ENCODE measurements around the gene S100A3. TPM values are rescaled to one million over a fixed set of nuclear protein-coding genes. Genes with fewer than 3 reads are reported as not detected.

Gene S100A3
- polyA plus RNA-seq, 1 donor from 2014 or later: not detected

DNA sequence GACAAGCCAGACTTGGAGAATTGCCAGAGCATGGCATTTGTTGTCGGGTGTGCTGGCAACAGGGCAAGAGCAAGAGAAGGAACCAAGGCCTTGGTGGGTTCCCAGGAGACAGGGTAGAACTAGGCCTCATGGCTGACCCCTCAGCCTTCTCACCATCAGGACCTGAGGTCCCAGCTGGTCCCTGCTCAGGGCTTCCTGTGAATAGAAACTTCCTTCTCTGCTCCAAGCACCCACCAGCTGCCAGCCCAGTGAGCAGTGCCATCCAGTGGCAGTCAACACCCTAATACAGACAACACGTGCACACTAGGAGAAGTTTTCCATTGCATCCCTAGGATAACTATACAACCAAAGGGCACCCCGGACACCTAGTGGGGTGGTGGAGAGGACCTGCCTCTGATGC, 36.0 kb downstream of the S100A3 start:
- Histone ChIP-seq H4K20me1 (ENCODE audit: insufficient read depth) (no peaks in the 10 kb centered on the region), H3K4me3 (ENCODE audit: low read length) (no peak overlapping the region), H3K36me3 (ENCODE audit: insufficient read depth, low read length) (no peaks in the 10 kb centered on the region), H3K4me2 (ENCODE audit: low read length) (no peak overlapping the region), H3K27me3 (ENCODE audit: insufficient read depth, low read depth, low read length) (no peaks in the 10 kb centered on the region), H3K9me3 (ENCODE audit: low read length) (no peaks in the 10 kb centered on the region), H3K79me2 (replicated peaks; ENCODE audit: insufficient read depth, low read length) (no peaks in the 10 kb centered on the region), H2AFZ (ENCODE audit: low read depth, low read length) (no peak overlapping the region), H3K27ac (ENCODE audit: low read length) (no peak overlapping the region), H3F3A (ENCODE audit: insufficient read depth, low read length, poor library complexity, severe bottlenecking) (no peaks in the 10 kb centered on the region), H3K9ac (ENCODE audit: low read length) (no peak overlapping the region), H3K9me2 (ENCODE audit: insufficient read depth, low read length) (no peaks in the 10 kb centered on the region)
- TF ChIP-seq SMC3 (conservative IDR thresholded peaks at IDR 0.05; ENCODE audit: poor library complexity) (no peak), POLR2AphosphoS5 (IDR thresholded peaks at IDR 0.05) (no peak), EP300 (conservative IDR thresholded peaks at IDR 0.05; ENCODE audit: poor library complexity, severe bottlenecking) (no peak), TAF1 (IDR thresholded peaks at IDR 0.05; ENCODE audit: low read depth) (no peak), RAD21 (conservative IDR thresholded peaks at IDR 0.05) (no peak), EZH2 (IDR thresholded peaks at IDR 0.05; ENCODE audit: borderline replicate concordance, insufficient read depth, low read length, poor library complexity, severe bottlenecking) (no peak)
- TF ChIP-seq, protein P1, sequence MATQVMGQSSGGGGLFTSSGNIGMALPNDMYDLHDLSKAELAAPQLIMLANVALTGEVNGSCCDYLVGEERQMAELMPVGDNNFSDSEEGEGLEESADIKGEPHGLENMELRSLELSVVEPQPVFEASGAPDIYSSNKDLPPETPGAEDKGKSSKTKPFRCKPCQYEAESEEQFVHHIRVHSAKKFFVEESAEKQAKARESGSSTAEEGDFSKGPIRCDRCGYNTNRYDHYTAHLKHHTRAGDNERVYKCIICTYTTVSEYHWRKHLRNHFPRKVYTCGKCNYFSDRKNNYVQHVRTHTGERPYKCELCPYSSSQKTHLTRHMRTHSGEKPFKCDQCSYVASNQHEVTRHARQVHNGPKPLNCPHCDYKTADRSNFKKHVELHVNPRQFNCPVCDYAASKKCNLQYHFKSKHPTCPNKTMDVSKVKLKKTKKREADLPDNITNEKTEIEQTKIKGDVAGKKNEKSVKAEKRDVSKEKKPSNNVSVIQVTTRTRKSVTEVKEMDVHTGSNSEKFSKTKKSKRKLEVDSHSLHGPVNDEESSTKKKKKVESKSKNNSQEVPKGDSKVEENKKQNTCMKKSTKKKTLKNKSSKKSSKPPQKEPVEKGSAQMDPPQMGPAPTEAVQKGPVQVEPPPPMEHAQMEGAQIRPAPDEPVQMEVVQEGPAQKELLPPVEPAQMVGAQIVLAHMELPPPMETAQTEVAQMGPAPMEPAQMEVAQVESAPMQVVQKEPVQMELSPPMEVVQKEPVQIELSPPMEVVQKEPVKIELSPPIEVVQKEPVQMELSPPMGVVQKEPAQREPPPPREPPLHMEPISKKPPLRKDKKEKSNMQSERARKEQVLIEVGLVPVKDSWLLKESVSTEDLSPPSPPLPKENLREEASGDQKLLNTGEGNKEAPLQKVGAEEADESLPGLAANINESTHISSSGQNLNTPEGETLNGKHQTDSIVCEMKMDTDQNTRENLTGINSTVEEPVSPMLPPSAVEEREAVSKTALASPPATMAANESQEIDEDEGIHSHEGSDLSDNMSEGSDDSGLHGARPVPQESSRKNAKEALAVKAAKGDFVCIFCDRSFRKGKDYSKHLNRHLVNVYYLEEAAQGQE (IDR thresholded peaks at IDR 0.05; ENCODE audit: borderline replicate concordance): no peak
- TF ChIP-seq, protein P2, sequence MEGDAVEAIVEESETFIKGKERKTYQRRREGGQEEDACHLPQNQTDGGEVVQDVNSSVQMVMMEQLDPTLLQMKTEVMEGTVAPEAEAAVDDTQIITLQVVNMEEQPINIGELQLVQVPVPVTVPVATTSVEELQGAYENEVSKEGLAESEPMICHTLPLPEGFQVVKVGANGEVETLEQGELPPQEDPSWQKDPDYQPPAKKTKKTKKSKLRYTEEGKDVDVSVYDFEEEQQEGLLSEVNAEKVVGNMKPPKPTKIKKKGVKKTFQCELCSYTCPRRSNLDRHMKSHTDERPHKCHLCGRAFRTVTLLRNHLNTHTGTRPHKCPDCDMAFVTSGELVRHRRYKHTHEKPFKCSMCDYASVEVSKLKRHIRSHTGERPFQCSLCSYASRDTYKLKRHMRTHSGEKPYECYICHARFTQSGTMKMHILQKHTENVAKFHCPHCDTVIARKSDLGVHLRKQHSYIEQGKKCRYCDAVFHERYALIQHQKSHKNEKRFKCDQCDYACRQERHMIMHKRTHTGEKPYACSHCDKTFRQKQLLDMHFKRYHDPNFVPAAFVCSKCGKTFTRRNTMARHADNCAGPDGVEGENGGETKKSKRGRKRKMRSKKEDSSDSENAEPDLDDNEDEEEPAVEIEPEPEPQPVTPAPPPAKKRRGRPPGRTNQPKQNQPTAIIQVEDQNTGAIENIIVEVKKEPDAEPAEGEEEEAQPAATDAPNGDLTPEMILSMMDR (IDR thresholded peaks at IDR 0.05; ENCODE audit: poor library complexity, severe bottlenecking): no peak

DNA sequence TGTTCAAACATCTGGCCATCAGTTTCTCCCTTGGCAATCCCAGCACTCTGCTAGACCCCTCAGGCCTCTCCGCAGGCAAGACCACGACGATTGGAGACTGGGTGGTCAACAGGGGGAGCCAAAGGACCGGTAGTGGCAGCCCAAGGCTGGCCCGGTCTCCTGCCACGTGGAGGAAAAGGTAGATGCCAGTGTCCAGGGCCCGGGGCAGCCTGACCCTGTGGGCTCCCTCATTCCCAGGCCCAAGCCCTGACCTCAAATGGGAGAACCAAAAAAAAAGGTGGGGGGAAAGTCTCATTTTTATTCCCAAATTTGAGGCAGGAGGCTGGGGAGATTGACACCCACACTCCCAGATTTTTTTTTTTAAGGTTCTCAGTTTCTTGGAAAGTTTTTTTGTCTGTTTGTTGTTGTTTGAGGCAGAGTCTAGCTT, 38.1 kb downstream of the S100A3 start:
- Histone ChIP-seq H3K4me3 (ENCODE audit: low read length) (no peak overlapping the region), H3K9me2 (ENCODE audit: insufficient read depth, low read length) (no peaks in the 10 kb centered on the region), H3F3A (ENCODE audit: insufficient read depth, low read length, poor library complexity, severe bottlenecking) (no peaks in the 10 kb centered on the region), H4K20me1 (ENCODE audit: insufficient read depth) (no peaks in the 10 kb centered on the region), H3K9me3 (ENCODE audit: low read length) (no peaks in the 10 kb centered on the region), H3K27ac (ENCODE audit: low read length) (no peak overlapping the region), H3K27me3 (ENCODE audit: insufficient read depth, low read depth, low read length) (no peaks in the 10 kb centered on the region), H2AFZ (ENCODE audit: low read depth, low read length) (no peak overlapping the region), H3K79me2 (replicated peaks; ENCODE audit: insufficient read depth, low read length) (no peaks in the 10 kb centered on the region), H3K4me2 (ENCODE audit: low read length) (no peak overlapping the region), H3K9ac (ENCODE audit: low read length) (no peak overlapping the region), H3K36me3 (ENCODE audit: insufficient read depth, low read length) (no peaks in the 10 kb centered on the region)
- TF ChIP-seq MXI1 (conservative IDR thresholded peaks at IDR 0.05; ENCODE audit: poor library complexity, severe bottlenecking) (peak; percentile 46), RAD21 (conservative IDR thresholded peaks at IDR 0.05) (peak; percentile 85), SMC3 (conservative IDR thresholded peaks at IDR 0.05; ENCODE audit: poor library complexity) (peak; percentile 73), EZH2 (IDR thresholded peaks at IDR 0.05; ENCODE audit: borderline replicate concordance, insufficient read depth, low read length, poor library complexity, severe bottlenecking) (no peak), POLR2AphosphoS5 (IDR thresholded peaks at IDR 0.05) (no peak)
- TF ChIP-seq, protein P1 (IDR thresholded peaks at IDR 0.05; ENCODE audit: borderline replicate concordance): no peak
- TF ChIP-seq, protein P2 (IDR thresholded peaks at IDR 0.05; ENCODE audit: poor library complexity, severe bottlenecking): peak; percentile 80

Data from neural cell (in vitro differentiated cells).